HEK293 (cell line): Measurements from ENCODE around the gene CCDC9B.

ENCODE experiments used
- CTCF ChIA-PET: fragments of 350-600 bp; formaldehyde crosslinking; extraction: SDS; loops from one replicate; lab custom pipeline; 2021; ENCODE audit warnings: antibody characterized with exemption; lab: Yijun Ruan, JAX
- POLR2A ChIA-PET: fragments of 300-600 bp; formaldehyde crosslinking; extraction: SDS; loops from one replicate; lab custom pipeline; 2020; ENCODE audit warnings: antibody characterized with exemption, inconsistent platforms; lab: Yijun Ruan, JAX
- H3K27ac ChIP-seq: fragments of 200-500 bp; sonication (Bioruptor generic); 2 replicates; pipeline ENCODE4 v1.5.1; 2014; ENCODE audit warnings: low read depth, low read length, control low read depth, inconsistent platforms; ENCODE audit errors: extremely low read depth
- H3K36me3 ChIP-seq, 2 experiments: fragments of 200-500 bp in 1 of 2; sonication (Bioruptor generic) in 1 of 2; 1 replicate in 1 of 2; 2 replicates in 1 of 2; pipeline ENCODE4 v1.5.1; 2014 to 2017; ENCODE audit warnings: inconsistent platforms in 2 of 2, low read length in 2 of 2; ENCODE audit not compliant: control insufficient read depth in 2 of 2, insufficient read depth in 1 of 2
- H3K4me1 ChIP-seq: fragments of 200-500 bp; sonication (Bioruptor generic); 2 replicates; pipeline ENCODE4 v1.5.1; 2014; ENCODE audit warnings: mild to moderate bottlenecking, low read length, inconsistent platforms; ENCODE audit not compliant: control insufficient read depth, insufficient read depth
- H3K4me3 ChIP-seq: 2 replicates; pipeline ENCODE4 v1.5.1; 2011; ENCODE audit warnings: low read depth, mild to moderate bottlenecking, control low read depth, low read length, moderate library complexity
- H3K9me3 ChIP-seq: fragments of 200-500 bp; sonication (Bioruptor generic); 2 replicates; pipeline ENCODE4 v1.5.1; 2014; ENCODE audit warnings: low read depth, low read length, inconsistent platforms; ENCODE audit not compliant: control insufficient read depth, insufficient read depth
- BCL6B ChIP-seq: fragments of 450-650 bp; formaldehyde crosslinking; IDR thresholded peaks from 2 replicates; pipeline ENCODE4 v1.5.1; 2017; ENCODE audit warnings: missing biosample characterization, missing genetic modification characterization
- PRDM1 ChIP-seq: fragments of 450-650 bp; formaldehyde crosslinking; IDR thresholded peaks from 2 replicates; pipeline ENCODE4; 2016; ENCODE audit warnings: missing biosample characterization, missing genetic modification characterization
- PRDM10 ChIP-seq: fragments of 450-650 bp; formaldehyde crosslinking; IDR thresholded peaks from 2 replicates; pipeline ENCODE4 v1.5.1; 2016; ENCODE audit warnings: missing biosample characterization, missing genetic modification characterization
- PRDM4 ChIP-seq: fragments of 450-650 bp; formaldehyde crosslinking; IDR thresholded peaks from 2 replicates; pipeline ENCODE4 v1.5.1; 2017; ENCODE audit warnings: missing biosample characterization, missing genetic modification characterization
- YY2 ChIP-seq: fragments of 450-650 bp; formaldehyde crosslinking; IDR thresholded peaks from 2 replicates; pipeline ENCODE4 v1.5.1; 2016; ENCODE audit warnings: missing biosample characterization, missing genetic modification characterization
- ZBTB11 ChIP-seq: fragments of 450-650 bp; formaldehyde crosslinking; conservative IDR thresholded peaks from 2 replicates; pipeline ENCODE4 v1.5.1; 2016; ENCODE audit warnings: low read depth, missing biosample characterization, missing genetic modification characterization
- ZFHX2 ChIP-seq: fragments of 450-650 bp; formaldehyde crosslinking; conservative IDR thresholded peaks from 2 replicates; pipeline ENCODE4 v1.5.1; 2016; ENCODE audit warnings: missing biosample characterization, missing genetic modification characterization
- ZIC2 ChIP-seq: fragments of 450-650 bp; formaldehyde crosslinking; IDR thresholded peaks from 2 replicates; pipeline ENCODE4 v1.5.1; 2016; ENCODE audit warnings: missing biosample characterization, missing genetic modification characterization
- ZNF121 ChIP-seq: fragments of 450-650 bp; formaldehyde crosslinking; IDR thresholded peaks from 2 replicates; pipeline ENCODE4 v1.5.1; 2016; ENCODE audit warnings: missing biosample characterization, missing genetic modification characterization
- ZNF175 ChIP-seq: fragments of 450-650 bp; formaldehyde crosslinking; IDR thresholded peaks from 2 replicates; pipeline ENCODE4 v1.5.1; 2016; ENCODE audit warnings: missing biosample characterization, missing genetic modification characterization
- ZNF280C ChIP-seq: fragments of 450-650 bp; formaldehyde crosslinking; IDR thresholded peaks from 2 replicates; pipeline ENCODE4 v1.5.1; 2016; ENCODE audit warnings: missing biosample characterization, missing genetic modification characterization
- ZNF416 ChIP-seq: fragments of 450-650 bp; formaldehyde crosslinking; IDR thresholded peaks from 2 replicates; pipeline ENCODE4 v1.5.1; 2016; ENCODE audit warnings: missing biosample characterization, missing genetic modification characterization
- ZNF510 ChIP-seq: fragments of 450-650 bp; formaldehyde crosslinking; IDR thresholded peaks from 2 replicates; pipeline ENCODE4 v1.5.1; 2018; ENCODE audit warnings: mild to moderate bottlenecking, missing genetic modification characterization, missing biosample characterization; ENCODE audit not compliant: insufficient replicate concordance
- ZNF513 ChIP-seq: fragments of 450-650 bp; IDR thresholded peaks from 2 replicates; pipeline ENCODE4 v1.5.1; 2018; ENCODE audit warnings: missing biosample characterization, missing genetic modification characterization
- ZNF514 ChIP-seq: fragments of 450-650 bp; formaldehyde crosslinking; IDR thresholded peaks from 2 replicates; pipeline ENCODE4 v1.5.1; 2016; ENCODE audit warnings: missing biosample characterization, missing genetic modification characterization
- ZNF530 ChIP-seq: fragments of 450-650 bp; formaldehyde crosslinking; IDR thresholded peaks from 2 replicates; pipeline ENCODE4 v1.5.1; 2016; ENCODE audit warnings: low read depth, missing biosample characterization, missing genetic modification characterization
- ZNF596 ChIP-seq: fragments of 450-650 bp; IDR thresholded peaks from 2 replicates; pipeline ENCODE4 v1.5.0; 2018; ENCODE audit warnings: missing biosample characterization, mild to moderate bottlenecking, missing genetic modification characterization, moderate library complexity
- ZNF610 ChIP-seq: fragments of 450-650 bp; formaldehyde crosslinking; IDR thresholded peaks from 2 replicates; pipeline ENCODE4 v1.5.1; 2016; ENCODE audit warnings: missing biosample characterization, missing genetic modification characterization, borderline replicate concordance

The CCDC9B gene

GRCh38 chr15:40382580-40383456 is 42.1 kb upstream of the CCDC9B start, which contains the start of gene KNSTRN (continued):
- peak; percentile 98 for TF ChIP-seq ZBTB11 (tag by site-specific recombination)
- no peak for TF ChIP-seq ZNF510 (tag by site-specific recombination)
- TF ChIP-seq ZFHX2 (tag by site-specific recombination), result peak; percentile 31; the same call in 1 of the 2 replicates
- no peak for TF ChIP-seq ZNF280C (tag by site-specific recombination)

GRCh38 chr15:40381818-40382529 is 41.2 kb upstream of the CCDC9B start:
- Histone ChIP-seq H3K36me3 (peaks cover 3 to 24% of the 10 kb centered on the region in 2 experiments; a peak in 2 of 3 replicates), H3K4me3 (no peak overlapping the region), H3K9me3 (no peaks in the 10 kb centered on the region), H3K27ac (no peak overlapping the region), H3K4me1 (no peaks in the 10 kb centered on the region)
- POLR2A ChIA-PET, result interaction anchor here (0.6 to 1.6 kb wide), 6 partner anchors 10 to 59 kb away, joined by 3 to 11 read pairs (median 4); partner anchors contain the start of gene IVD
- CTCF ChIA-PET, result interaction anchor here (0.9 to 2.1 kb wide), 2 partner anchors 10 to 13 kb away, joined by 3 to 7 read pairs; no protein-coding TSS in a partner anchor
- TF ChIP-seq BCL6B (tag by site-specific recombination), result no peak
- no peak for TF ChIP-seq PRDM4 (tag by site-specific recombination)
- no peak for TF ChIP-seq ZNF175
- no peak for TF ChIP-seq YY2 (tag by site-specific recombination)
- peak; percentile 65 for TF ChIP-seq ZIC2 (tag by site-specific recombination)
- no peak for TF ChIP-seq ZNF416 (tag by site-specific recombination)
- TF ChIP-seq PRDM1 (tag by site-specific recombination), result no peak
- no peak for TF ChIP-seq ZNF513
- TF ChIP-seq ZNF596 (tag by site-specific recombination), result no peak
- no peak for TF ChIP-seq ZNF121
- TF ChIP-seq ZNF530, result no peak
- TF ChIP-seq ZNF514 (tag by site-specific recombination), result no peak
- peak; percentile 46; the same call in 1 of the 2 replicates for TF ChIP-seq PRDM10
- TF ChIP-seq ZNF610 (tag by site-specific recombination), result no peak
